ENCODE results near the gene ZFP36.
A peak's percentile ranks its signal among the peaks of the same experiment; 100 is the strongest.

ZFP36 gene

DNA sequence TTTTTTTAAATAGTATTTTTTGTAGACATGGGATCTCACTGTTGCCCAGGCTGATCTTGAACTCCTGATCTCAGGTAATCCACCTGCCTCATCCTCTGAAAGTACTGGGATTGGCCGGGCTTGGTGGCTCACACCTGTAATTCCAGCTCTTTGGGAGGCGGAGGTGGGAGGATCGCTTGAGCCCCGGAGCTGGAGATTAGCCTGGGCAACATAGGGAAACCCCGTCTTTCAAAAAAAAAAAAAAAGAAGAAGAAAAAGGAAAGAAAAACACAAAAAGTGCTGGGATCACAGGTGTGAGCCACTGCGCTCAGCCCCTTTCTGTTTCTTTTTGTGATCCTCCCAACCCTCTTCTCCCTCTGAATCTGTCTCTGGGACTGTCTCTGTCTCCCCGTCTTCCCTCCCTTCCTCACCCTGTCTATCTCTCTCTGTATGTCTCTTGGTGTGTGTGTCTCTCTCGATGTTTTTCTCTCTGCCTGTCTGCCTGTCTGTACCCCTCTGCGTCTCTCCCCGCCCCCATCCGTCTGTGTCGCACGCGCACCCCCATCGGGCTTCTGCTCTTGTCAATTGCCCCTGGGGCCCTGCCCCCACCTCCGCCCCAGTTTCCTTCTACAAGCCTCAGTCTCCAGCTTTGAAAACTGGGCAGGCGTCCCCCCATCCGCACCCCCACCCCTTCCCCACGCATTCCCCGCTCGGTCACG, 540 bp upstream of the ZFP36 start:
- DNase-seq (ENCODE audit: low read depth in 3 of 3), result peak; percentile 60 to 87 (median 68)

GRCh38 chr19:39407410-39407659, 688 bp downstream of the ZFP36 start:
- DNase-seq (ENCODE audit: low read depth in 3 of 3), result peak in 1 of 3 experiments; percentile 66

- no peak for DNase-seq (ENCODE audit: low read depth in 3 of 3)
Observed at GRCh38 chr19:39407660-39408391, 1.2 kb downstream of the ZFP36 start.

- no peak for DNase-seq (ENCODE audit: low read depth in 3 of 3)
Observed at GRCh38 chr19:39408392-39409207, 2.0 kb downstream of the ZFP36 start.

DNA sequence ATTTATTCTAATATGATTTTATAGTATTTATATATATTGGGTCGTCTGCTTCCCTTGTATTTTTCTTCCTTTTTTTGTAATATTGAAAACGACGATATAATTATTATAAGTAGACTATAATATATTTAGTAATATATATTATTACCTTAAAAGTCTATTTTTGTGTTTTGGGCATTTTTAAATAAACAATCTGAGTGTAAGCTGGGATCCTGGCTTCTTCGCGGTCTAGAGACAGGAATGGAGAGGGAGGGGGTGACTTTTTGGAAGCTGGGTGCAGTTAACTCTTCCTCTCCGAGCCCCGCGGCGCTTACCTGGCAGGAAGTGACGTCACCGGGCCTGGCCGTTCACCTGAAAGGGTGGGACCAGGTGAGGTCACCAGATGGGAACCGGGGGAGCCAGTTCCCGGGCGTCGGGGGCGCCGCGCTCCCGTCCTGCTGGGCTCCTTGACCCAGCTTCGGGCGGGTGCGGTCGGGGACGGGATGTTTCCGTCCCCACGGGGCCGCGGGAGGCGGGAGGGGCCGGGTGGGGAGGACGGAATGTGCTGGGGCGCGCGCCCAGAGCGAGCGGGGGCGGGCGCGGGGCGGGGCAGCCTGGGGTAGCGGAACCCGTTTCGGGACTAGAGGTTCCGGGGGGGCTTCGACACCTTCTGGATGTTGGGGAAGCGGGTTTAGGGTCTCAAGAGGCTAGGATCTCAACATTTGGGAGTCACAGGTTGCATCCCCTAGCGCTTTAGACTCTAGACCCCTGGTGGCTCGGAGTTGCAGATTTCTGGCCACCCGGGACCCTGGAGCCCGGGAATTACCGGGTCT, 2.8 kb downstream of the ZFP36 start:
- DNase-seq (ENCODE audit: low read depth in 3 of 3), result peak; percentile 53 to 85 (median 53)

DNA sequence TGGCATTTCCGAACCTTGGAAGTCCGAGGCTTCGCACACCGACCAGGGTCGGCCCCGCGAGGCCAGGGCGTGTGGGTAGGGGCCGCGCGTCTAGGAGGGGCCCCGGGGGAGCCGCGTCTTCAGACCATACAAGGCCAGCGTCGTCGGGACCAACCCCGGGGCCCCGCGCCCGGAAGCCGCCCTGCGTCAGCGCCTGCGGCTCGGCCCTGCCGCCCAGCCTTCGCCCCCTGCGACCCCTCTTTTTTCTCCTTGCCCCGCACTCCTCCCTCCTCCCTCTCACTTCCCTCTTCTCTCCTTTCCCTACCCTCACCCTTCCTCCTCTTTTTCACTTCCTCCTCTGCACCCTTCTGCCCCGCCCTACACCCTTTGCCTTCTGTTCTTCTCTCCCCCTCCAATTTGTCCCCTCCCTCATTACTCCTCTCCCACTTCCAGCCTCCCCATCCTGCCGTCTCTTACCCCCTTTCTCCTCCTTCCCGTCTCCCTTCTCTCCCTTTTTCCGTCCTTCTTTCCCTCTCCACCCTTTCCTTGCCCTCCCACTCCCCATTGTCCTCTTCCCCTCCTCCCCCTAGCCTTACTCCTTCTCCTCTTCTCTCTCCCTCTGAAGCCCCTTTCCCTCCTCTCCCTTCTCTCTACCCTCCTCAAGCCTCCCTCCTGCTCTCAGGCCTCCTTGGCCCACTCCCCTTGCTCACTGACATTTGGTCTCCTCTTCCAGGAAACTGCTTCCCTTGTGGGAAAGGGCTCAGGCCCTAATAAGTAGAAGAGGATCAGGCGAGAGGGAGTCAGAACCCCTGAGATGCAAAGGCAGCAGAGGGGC, 3.6 kb downstream of the ZFP36 start:
- peak in 1 of 3 experiments; percentile 58 for DNase-seq (ENCODE audit: low read depth in 3 of 3)

- DNase-seq (ENCODE audit: low read depth in 3 of 3), result no peak
Observed at GRCh38 chr19:39410831-39411080, 4.1 kb downstream of the ZFP36 start.

DNA sequence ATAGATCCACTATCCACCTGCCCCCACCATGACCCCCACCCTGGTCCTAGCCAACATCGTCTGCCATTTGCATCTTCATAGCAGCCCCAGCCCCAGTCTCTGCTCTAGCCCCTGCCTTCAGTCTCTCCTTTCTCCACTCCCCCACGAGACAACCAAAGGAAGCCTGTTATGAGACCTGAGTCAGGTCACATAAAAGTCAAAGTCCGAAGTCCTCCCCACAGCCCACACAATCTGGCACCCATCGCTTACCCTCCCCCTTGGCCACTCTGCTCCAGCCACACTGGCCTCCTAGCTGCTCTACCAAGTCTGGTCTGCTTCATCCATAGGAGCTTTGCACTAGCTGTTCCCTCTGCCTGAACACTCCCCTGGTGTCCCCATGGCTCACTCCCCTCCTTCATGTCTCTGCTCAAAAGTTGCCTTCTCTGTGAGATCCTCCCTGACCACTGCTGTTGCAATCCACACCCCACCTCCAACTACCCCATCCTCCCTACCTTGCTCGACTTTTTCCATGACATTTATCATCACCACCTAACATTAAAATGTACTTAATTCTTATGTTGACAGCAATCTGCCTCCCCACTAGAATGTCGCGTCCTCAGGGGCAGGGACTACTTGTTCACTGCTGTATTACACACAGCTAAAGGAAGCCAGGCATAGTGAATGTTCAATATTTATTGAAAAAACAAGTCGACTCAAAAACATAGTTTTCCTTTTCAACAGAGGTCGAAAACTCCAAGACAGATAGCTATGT, 4.6 kb downstream of the ZFP36 start:
- no peak for DNase-seq (ENCODE audit: low read depth in 3 of 3)

GRCh38 chr19:39411832-39412099, 5.1 kb downstream of the ZFP36 start:
- peak; percentile 81 to 91 (median 89) for DNase-seq (ENCODE audit: low read depth in 3 of 3)

DNA sequence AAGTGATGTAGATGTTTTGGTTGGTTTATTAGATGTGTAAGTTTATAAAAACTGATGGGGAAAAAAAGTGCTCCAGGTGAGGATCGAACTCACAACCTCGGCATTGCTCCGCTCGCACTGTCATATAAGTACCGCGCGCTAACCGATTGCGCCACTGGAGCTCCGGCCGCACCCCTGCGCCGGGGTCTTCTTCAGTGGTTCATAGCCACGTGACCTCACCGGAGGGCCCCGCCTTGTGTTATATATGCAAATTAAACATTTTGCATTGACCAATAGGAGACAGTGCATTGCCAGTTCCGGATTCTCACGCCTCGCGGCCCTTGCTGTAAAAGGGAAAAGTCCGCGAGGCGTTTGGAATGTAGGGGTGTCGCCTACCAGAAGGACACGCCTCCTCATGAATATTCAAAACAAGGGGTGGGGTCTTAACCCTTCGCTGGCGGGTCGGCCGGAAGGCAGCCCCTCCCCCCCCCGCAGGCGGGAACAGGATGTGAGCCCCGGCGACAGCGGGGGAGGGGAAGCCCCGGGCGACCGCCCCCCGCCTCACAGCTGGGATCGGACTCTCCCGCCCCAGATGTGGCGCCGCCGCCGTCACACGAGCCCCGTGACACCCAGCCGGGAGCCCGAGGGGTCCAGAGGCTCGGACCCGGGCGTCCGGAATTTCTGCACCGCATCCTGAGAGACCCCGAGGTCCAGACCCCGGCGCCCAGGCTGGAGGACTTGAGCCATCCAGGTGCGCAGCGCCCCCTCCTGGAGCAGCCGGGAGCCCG, 5.6 kb downstream of the ZFP36 start, which contains the start of gene PLEKHG2:
Gene PLEKHG2, plus strand, starts transcription at position 570 of the 767 bp plus-strand sequence. CDS start 1,418 bp downstream, outside the sequence.
- DNase-seq (ENCODE audit: low read depth in 3 of 3), result peak; percentile 92 to 97 (median 96)

- no peak for DNase-seq (ENCODE audit: low read depth in 3 of 3)
Observed at GRCh38 chr19:39412867-39413271, 6.2 kb downstream of the ZFP36 start.

- no peak for DNase-seq (ENCODE audit: low read depth in 3 of 3)
Observed at GRCh38 chr19:39413272-39413910, 6.7 kb downstream of the ZFP36 start.

DNA sequence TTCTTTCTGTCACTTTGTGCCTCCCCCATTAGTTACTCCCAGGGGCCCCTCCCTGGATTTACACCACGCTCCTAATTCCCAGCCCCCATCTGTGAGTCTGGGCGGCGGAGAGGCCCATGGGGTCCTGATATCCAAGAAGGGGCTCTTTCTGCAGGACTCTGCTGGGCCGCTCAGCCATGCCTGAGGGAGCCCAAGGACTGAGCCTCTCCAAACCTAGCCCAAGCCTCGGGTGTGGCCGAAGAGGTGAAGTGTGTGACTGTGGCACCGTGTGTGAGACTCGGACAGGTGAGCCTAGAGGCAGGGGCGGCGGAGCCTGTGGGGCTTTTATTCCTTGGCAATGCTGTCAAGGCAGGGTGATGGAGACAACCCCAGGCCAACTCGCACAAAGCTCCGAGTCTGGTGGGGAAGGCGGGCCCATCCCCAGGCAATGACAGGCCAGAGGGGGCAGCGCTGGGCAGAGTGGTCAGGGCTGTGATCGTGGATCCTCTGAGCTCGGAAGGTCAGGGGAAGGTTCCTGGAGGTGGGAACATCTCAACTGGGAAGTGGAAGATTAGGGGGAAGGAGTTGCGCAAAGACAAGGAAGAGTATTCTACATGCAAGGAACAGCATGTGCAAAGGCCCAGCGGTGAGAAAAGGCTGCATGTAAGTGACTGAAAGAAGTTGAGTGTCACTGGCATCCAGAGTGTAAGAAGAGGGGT, 7.4 kb downstream of the ZFP36 start:
- no peak for DNase-seq (ENCODE audit: low read depth in 3 of 3)

GRCh38 chr19:39415111-39416046, 8.7 kb downstream of the ZFP36 start:
- DNase-seq (ENCODE audit: low read depth in 3 of 3), result no peak

DNA sequence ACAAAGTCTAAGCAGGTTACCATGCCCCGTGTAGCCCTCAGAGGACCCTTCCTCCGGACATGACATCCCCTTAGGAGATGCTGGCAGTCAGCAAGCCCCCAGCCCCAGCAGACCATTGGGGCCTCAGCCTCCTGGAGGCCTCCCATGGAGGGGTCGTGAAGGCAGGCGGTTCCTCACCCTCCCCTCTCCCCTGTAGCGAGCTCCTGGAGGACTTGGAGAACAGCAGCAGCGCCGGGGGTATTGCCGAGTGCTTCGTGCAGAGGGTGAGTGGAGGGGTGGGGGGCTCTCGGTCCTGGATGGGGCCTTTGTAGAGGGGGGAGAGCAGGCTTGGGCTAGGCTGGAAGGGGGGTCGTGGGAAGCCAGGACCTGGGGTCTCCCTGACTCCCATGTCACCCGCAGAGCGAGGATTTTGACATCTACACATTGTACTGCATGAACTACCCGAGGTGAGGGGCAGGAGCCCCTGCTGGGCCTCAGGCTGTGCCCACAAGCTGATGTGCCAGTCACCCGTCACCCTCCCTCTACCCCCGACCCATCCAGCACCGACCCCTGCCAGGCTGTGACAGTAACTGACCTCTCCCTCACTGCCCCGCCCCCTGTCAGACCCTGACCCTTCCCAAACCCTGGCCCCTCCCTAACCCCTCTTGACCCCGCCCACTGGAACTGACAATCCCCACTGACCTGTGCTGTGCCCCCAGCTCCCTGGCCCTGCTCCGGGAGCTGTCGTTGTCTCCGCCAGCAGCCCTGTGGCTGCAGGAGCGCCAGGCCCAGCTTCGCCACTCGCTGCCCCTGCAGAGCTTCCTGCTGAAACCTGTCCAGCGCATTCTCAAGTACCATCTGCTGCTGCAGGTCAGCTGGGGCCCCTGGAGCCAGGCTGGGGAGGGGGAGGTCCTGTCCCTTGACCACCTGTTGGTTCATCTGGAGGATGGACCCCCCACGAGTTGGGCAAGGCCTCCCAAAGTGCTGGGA, 9.8 kb downstream of the ZFP36 start:
- DNase-seq (ENCODE audit: low read depth in 3 of 3), result no peak

GRCh38 chr19:39417463-39418181, 11.0 kb downstream of the ZFP36 start:
- no peak for DNase-seq (ENCODE audit: low read depth in 3 of 3)

Measured in stimulated activated CD4-positive, alpha-beta T cell treated with anti-CD3 and anti-CD28 coated beads, TNF-alpha, amount 100 ng/mL, for 24 hours (primary cell).